MM.1S (cell line): ENCODE data around the gene SLC25A53.

Source experiments
- CTCF ChIP-seq: fragments of 300-600 bp; sonication (generic); IDR thresholded peaks from 2 replicates; pipeline ENCODE4 v1.5.1; 2016; ENCODE audit warnings: antibody characterized with exemption, low read length, mixed read lengths
- EZH2 ChIP-seq: fragments of 300-600 bp; sonication (generic); optimal IDR thresholded peaks from 2 replicates; pipeline ENCODE3; 2017; ENCODE audit warnings: low read depth, mild to moderate bottlenecking, antibody characterized with exemption, low read length, mixed read lengths

DNA sequence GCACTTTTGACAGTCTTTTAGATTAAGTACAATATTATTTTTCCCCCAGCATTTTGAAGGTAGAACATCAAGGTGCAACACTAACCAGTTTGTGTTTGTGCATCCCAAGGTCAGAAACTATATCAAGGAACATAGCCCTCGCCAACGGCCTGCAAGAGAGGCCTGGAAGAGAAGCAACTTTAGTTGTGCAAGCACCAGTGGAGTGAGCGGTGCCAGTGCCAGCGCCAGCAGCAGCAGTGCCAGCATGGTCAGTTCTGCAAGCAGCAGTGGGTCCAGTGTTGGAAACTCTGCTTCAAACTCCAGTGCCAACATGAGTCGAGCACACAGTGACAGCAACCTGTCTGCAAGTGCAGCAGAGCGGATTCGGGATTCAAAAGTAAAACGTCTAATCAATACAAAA is 31.1 kb upstream of the SLC25A53 start:
- TF ChIP-seq EZH2 (no peak), CTCF (no peak)
